ENCODE measurements around the gene COX6B1. TPM values are rescaled to one million over a fixed set of nuclear protein-coding genes. Genes with fewer than 3 reads are reported as not detected.

Gene COX6B1
- total and polyA plus RNA-seq, 4 donors = 202 to 1,407 (median 508) TPM

GRCh38 chr19:35636651-35637050 is 11.5 kb upstream of the COX6B1 start:
- H3K9ac ChIP-seq (ENCODE audit: insufficient read depth in 1 of 2, low read length in 2 of 2) = no peak overlapping the region
- WGBS, 2 donors = 62 to 94% methylated on average over 3 of the region's 3 CpGs
- H3K27me3 ChIP-seq (ENCODE audit: control insufficient read depth in 3 of 3, insufficient read depth in 3 of 3, low read length in 2 of 3) = no peaks in the 10 kb centered on the region
- H3K4me3 ChIP-seq = no peak overlapping the region
- peaks cover 0 to 3% (median 0%) of the 10 kb centered on the region in 5 donors for H3K4me1 ChIP-seq (ENCODE audit: control insufficient read depth in 5 of 5, insufficient read depth in 5 of 5, low read length in 5 of 5)
- H3K9me3 ChIP-seq (ENCODE audit: control insufficient read depth in 4 of 4, insufficient read depth in 3 of 4, low read length in 3 of 4) = no peaks in the 10 kb centered on the region
- no peak overlapping the region for H3K27ac ChIP-seq (ENCODE audit: low read depth in 1 of 2, low read length in 1 of 2)
- TF ChIP-seq, protein P1, sequence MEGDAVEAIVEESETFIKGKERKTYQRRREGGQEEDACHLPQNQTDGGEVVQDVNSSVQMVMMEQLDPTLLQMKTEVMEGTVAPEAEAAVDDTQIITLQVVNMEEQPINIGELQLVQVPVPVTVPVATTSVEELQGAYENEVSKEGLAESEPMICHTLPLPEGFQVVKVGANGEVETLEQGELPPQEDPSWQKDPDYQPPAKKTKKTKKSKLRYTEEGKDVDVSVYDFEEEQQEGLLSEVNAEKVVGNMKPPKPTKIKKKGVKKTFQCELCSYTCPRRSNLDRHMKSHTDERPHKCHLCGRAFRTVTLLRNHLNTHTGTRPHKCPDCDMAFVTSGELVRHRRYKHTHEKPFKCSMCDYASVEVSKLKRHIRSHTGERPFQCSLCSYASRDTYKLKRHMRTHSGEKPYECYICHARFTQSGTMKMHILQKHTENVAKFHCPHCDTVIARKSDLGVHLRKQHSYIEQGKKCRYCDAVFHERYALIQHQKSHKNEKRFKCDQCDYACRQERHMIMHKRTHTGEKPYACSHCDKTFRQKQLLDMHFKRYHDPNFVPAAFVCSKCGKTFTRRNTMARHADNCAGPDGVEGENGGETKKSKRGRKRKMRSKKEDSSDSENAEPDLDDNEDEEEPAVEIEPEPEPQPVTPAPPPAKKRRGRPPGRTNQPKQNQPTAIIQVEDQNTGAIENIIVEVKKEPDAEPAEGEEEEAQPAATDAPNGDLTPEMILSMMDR (IDR thresholded peaks at IDR 0.05; ENCODE audit: control extremely low read depth, extremely low read depth) = no peak
- DNase-seq (no peak), ATAC-seq (ENCODE audit: insufficient read depth, low FRiP score) (no peak)
- peaks cover 11 to 46% (median 29%) of the 10 kb centered on the region in 4 donors for H3K36me3 ChIP-seq (ENCODE audit: control insufficient read depth in 4 of 4, insufficient read depth in 4 of 4, low read length in 4 of 4)

- TF ChIP-seq, protein P1 (IDR thresholded peaks at IDR 0.05; ENCODE audit: control extremely low read depth, extremely low read depth) = no peak
- H3K4me3 ChIP-seq = no peak overlapping the region
- H3K9ac ChIP-seq (ENCODE audit: insufficient read depth in 1 of 2, low read length in 2 of 2) = no peak overlapping the region
- no peak overlapping the region for H3K27ac ChIP-seq (ENCODE audit: low read depth in 1 of 2, low read length in 1 of 2)
- H3K4me1 ChIP-seq (ENCODE audit: control insufficient read depth in 5 of 5, insufficient read depth in 5 of 5, low read length in 5 of 5) = peaks cover 0 to 7% (median 0%) of the 10 kb centered on the region in 5 donors
- 93 to 96% methylated on average over 25 of the region's 25 CpGs for WGBS, 2 donors
- no peaks in the 10 kb centered on the region for H3K27me3 ChIP-seq (ENCODE audit: control insufficient read depth in 3 of 3, insufficient read depth in 3 of 3, low read length in 2 of 3)
- ATAC-seq (ENCODE audit: insufficient read depth, low FRiP score) (no peak), DNase-seq (no peak)
- no peaks in the 10 kb centered on the region for H3K9me3 ChIP-seq (ENCODE audit: control insufficient read depth in 4 of 4, insufficient read depth in 3 of 4, low read length in 3 of 4)
- H3K36me3 ChIP-seq (ENCODE audit: control insufficient read depth in 4 of 4, insufficient read depth in 4 of 4, low read length in 4 of 4) = peaks cover 11 to 43% (median 24%) of the 10 kb centered on the region in 4 donors
Measured at GRCh38 chr19:35637165-35637564, 11.0 kb upstream of the COX6B1 start.

- H3K36me3 ChIP-seq (ENCODE audit: control insufficient read depth in 4 of 4, insufficient read depth in 4 of 4, low read length in 4 of 4) = peaks cover 6 to 23% (median 14%) of the 10 kb centered on the region in 4 donors
- no peak overlapping the region for H3K27ac ChIP-seq (ENCODE audit: low read depth in 1 of 2, low read length in 1 of 2)
- no peak for DNase-seq
- WGBS, 2 donors = 61 to 62% methylated on average over 6 of the region's 6 CpGs
- no peak overlapping the region for H3K9ac ChIP-seq (ENCODE audit: insufficient read depth in 1 of 2, low read length in 2 of 2)
- TF ChIP-seq, protein P1 (IDR thresholded peaks at IDR 0.05; ENCODE audit: control extremely low read depth, extremely low read depth) = no peak
- H3K9me3 ChIP-seq (ENCODE audit: control insufficient read depth in 4 of 4, insufficient read depth in 3 of 4, low read length in 3 of 4) = no peaks in the 10 kb centered on the region
- peaks cover 0 to 21% (median 3%) of the 10 kb centered on the region in 5 donors for H3K4me1 ChIP-seq (ENCODE audit: control insufficient read depth in 5 of 5, insufficient read depth in 5 of 5, low read length in 5 of 5)
- no peak for ATAC-seq (ENCODE audit: insufficient read depth, low FRiP score)
- no peaks in the 10 kb centered on the region for H3K27me3 ChIP-seq (ENCODE audit: control insufficient read depth in 3 of 3, insufficient read depth in 3 of 3, low read length in 2 of 3)
- H3K4me3 ChIP-seq = no peak overlapping the region
Measured at GRCh38 chr19:35639321-35639639, 8.8 kb upstream of the COX6B1 start.

DNA sequence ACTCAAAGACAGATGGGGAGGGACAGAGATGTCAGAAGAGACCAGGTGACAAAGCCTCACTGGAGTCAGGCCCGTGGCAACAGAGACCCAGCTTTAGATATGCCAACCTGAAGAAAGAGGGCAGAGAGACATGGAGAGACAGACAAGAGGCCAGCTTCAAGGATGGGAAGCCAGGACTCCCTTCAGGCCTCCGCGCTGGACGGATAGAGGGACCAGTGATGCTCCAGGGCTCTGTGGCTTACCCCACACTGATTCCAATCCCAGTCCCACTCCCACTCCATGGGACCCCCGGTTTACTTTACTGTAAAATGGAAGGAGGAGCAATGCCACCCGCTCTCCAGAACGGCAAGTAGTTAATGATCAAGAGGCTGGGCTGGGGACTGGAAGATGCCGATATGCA is 8.3 kb upstream of the COX6B1 start:
- TF ChIP-seq, protein P1 (IDR thresholded peaks at IDR 0.05; ENCODE audit: control extremely low read depth, extremely low read depth) = no peak
- no peak overlapping the region for H3K9ac ChIP-seq (ENCODE audit: insufficient read depth in 1 of 2, low read length in 2 of 2)
- DNase-seq (no peak), ATAC-seq (ENCODE audit: insufficient read depth, low FRiP score) (no peak)
- no peak overlapping the region for H3K4me3 ChIP-seq
- no peaks in the 10 kb centered on the region for H3K27me3 ChIP-seq (ENCODE audit: control insufficient read depth in 3 of 3, insufficient read depth in 3 of 3, low read length in 2 of 3)
- H3K36me3 ChIP-seq (ENCODE audit: control insufficient read depth in 4 of 4, insufficient read depth in 4 of 4, low read length in 4 of 4) = peaks cover 5 to 22% (median 14%) of the 10 kb centered on the region in 4 donors
- H3K9me3 ChIP-seq (ENCODE audit: control insufficient read depth in 4 of 4, insufficient read depth in 3 of 4, low read length in 3 of 4) = no peaks in the 10 kb centered on the region
- 85 to 89% methylated on average over 8 of the region's 8 CpGs for WGBS, 2 donors
- no peak overlapping the region for H3K27ac ChIP-seq (ENCODE audit: low read depth in 1 of 2, low read length in 1 of 2)
- H3K4me1 ChIP-seq (ENCODE audit: control insufficient read depth in 5 of 5, insufficient read depth in 5 of 5, low read length in 5 of 5) = peaks cover 0 to 24% (median 3%) of the 10 kb centered on the region in 5 donors

Data from lung (tissue), 12 donors.